NT2/D1 (cell line): ENCODE results near the gene OR4D9.
A peak's percentile ranks its signal among the peaks of the same experiment; 100 is the strongest.

Experiments
- DNase-seq: peaks from one replicate; pipeline ENCODE4 v3.0.0-alpha.2; 2011; ENCODE audit warnings: low read depth, low spot score
- H3K27me3 ChIP-seq: 2 replicates; pipeline ENCODE4 v1.6.0; 2011; ENCODE audit warnings: mild to moderate bottlenecking; ENCODE audit not compliant: insufficient read length, insufficient read depth
- H3K36me3 ChIP-seq: 2 replicates; pipeline ENCODE4 v1.6.1; 2011; ENCODE audit warnings: mild to moderate bottlenecking, low read length, mixed read lengths; ENCODE audit not compliant: insufficient read depth, insufficient read length
- H3K4me1 ChIP-seq: 2 replicates; pipeline ENCODE4 v1.5.1; 2011; ENCODE audit not compliant: insufficient read depth, insufficient read length
- H3K4me3 ChIP-seq: 2 replicates; pipeline ENCODE4 v1.5.1; 2011; ENCODE audit warnings: low read depth; ENCODE audit not compliant: insufficient read length
- H3K9ac ChIP-seq: 2 replicates; pipeline ENCODE4 v1.6.0; 2011; ENCODE audit warnings: low read depth; ENCODE audit not compliant: insufficient read length
- H3K9me3 ChIP-seq: 2 replicates; pipeline ENCODE4 v1.5.1; 2011; ENCODE audit warnings: mild to moderate bottlenecking, low read length; ENCODE audit not compliant: insufficient read depth
- SUZ12 ChIP-seq: IDR thresholded peaks from 2 replicates; pipeline ENCODE4 v1.6.1; 2011; ENCODE audit not compliant: insufficient read length, insufficient read depth; ENCODE audit errors: extremely low read depth
- YY1 ChIP-seq: IDR thresholded peaks from 2 replicates; pipeline ENCODE4 v1.6.1; 2011; ENCODE audit not compliant: insufficient read length, insufficient read depth
- ZNF274 ChIP-seq: IDR thresholded peaks from 2 replicates; pipeline ENCODE4 v1.6.1; 2011; ENCODE audit warnings: mild to moderate bottlenecking, low read depth, low read length

Gene OR4D9

GRCh38 chr11:59558270-59558643 lies 46.9 kb downstream of the OR4D9 start:
- no peaks in the 10 kb centered on the region for H3K27me3 ChIP-seq
- peak overlapping the region; percentile 46 for H3K4me3 ChIP-seq
- peak overlapping the region; percentile 72 for H3K9ac ChIP-seq
- no peaks in the 10 kb centered on the region for H3K36me3 ChIP-seq
- DNase-seq = no peak
- peaks cover 7% of the 10 kb centered on the region for H3K4me1 ChIP-seq
- TF ChIP-seq SUZ12 (no peak), YY1 (no peak), ZNF274 (no peak)
- H3K9me3 ChIP-seq = no peaks in the 10 kb centered on the region

DNA sequence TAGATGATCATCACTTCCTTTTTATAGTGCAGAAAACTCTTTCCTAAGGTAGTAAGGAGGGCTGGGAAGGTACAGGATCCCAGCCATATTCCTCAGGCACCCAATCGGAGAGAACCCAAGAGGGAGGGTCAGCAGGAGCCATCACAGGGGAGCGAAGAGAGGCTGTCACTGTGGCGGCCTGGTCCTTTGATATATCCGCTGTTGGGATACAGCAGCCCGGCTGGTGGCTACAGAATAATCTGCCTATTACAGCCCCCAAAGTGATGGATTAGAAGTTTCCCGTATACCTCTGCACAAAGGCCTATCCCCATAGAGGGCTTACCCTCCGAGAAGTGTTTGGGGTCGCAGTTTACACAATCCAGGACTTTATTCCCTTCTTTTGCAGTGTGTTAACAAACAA lies 48.5 kb downstream of the OR4D9 start:
- Histone ChIP-seq H3K9me3 (no peaks in the 10 kb centered on the region), H3K4me1 (peaks cover 5% of the 10 kb centered on the region), H3K9ac (peak overlapping the region; percentile 12), H3K36me3 (no peaks in the 10 kb centered on the region), H3K4me3 (peak overlapping the region; percentile 89), H3K27me3 (no peaks in the 10 kb centered on the region)
- no peak for DNase-seq
- TF ChIP-seq YY1 = no peak
- no peak for TF ChIP-seq ZNF274
- TF ChIP-seq SUZ12 = no peak

DNA sequence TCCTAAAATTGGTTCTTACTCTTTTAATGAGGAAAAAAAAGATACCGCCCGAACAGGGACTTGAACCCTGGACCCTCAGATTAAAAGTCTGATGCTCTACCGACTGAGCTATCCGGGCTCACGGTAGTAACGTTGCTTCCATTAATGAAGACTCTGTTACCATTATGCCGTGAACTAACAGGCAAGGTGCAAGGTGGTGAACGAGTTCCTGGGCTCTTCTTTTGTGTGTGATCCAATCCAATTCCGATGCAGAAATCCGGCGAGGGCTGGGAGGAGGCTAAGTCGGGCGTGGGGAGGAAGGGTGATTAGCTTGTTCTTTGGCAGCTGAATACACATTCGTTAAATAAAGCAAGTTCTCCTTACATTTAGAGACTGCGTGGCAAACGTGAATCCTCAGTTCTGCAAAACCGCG lies 49.0 kb downstream of the OR4D9 start:
- no peak for TF ChIP-seq ZNF274
- Histone ChIP-seq H3K9me3 (no peaks in the 10 kb centered on the region), H3K4me3 (peak overlapping the region; percentile 89), H3K36me3 (no peaks in the 10 kb centered on the region), H3K9ac (peak overlapping the region; percentile 78), H3K27me3 (no peaks in the 10 kb centered on the region), H3K4me1 (peaks cover 5% of the 10 kb centered on the region)
- peak; percentile 86 for DNase-seq

GRCh38 chr11:59560702-59561473 lies 49.5 kb downstream of the OR4D9 start:
- peak overlapping the region; percentile 78 for H3K9ac ChIP-seq
- no peaks in the 10 kb centered on the region for H3K27me3 ChIP-seq
- no peaks in the 10 kb centered on the region for H3K9me3 ChIP-seq
- peak overlapping the region; percentile 89 for H3K4me3 ChIP-seq
- peaks cover 5% of the 10 kb centered on the region for H3K4me1 ChIP-seq
- H3K36me3 ChIP-seq = no peaks in the 10 kb centered on the region
- no peak for DNase-seq
- TF ChIP-seq ZNF274 (no peak), YY1 (no peak), SUZ12 (no peak)

DNA sequence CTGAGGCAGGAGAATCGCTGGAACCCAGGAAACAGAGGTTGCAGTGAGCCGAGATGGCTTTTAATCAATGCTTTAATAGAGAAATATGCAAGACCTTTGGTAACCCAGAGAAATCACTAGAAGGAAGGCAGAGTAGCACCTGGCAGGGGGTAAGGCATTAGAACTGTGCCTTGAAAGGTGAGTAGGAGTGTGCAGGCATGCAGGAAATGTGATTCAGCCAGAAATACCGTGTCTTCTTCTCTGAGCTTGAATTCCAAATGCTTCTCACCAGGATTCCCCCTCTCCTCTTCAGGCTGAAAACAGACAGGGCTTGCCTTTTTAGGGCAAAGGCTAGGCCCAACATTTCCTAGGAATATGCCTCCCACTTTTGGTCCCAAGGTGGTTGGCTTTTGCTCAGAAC lies 51.0 kb downstream of the OR4D9 start:
- H3K36me3 ChIP-seq = no peaks in the 10 kb centered on the region
- peaks cover 5% of the 10 kb centered on the region for H3K4me1 ChIP-seq
- no peaks in the 10 kb centered on the region for H3K9me3 ChIP-seq
- H3K9ac ChIP-seq = no peak overlapping the region
- no peak overlapping the region for H3K4me3 ChIP-seq
- no peak for DNase-seq
- TF ChIP-seq YY1 (no peak), SUZ12 (no peak), ZNF274 (no peak)
- H3K27me3 ChIP-seq = no peaks in the 10 kb centered on the region
